AG10803 (cell line): ENCODE data around the gene MRPL10.

Source experiments
- DNase-seq: peaks from one replicate; pipeline ENCODE4 v3.0.0; 2010; ENCODE audit warnings: low read depth
- H3K4me3 ChIP-seq: 2 replicates; pipeline ENCODE4 v1.5.1; 2011; ENCODE audit warnings: mild to moderate bottlenecking, low read length, control low read depth
- TF ChIP-seq, protein P1 (sequence below): conservative IDR thresholded peaks from 2 replicates; pipeline ENCODE4 v1.5.1; 2011; ENCODE audit warnings: mild to moderate bottlenecking, low read length, control low read depth, inconsistent platforms

The MRPL10 gene

DNA sequence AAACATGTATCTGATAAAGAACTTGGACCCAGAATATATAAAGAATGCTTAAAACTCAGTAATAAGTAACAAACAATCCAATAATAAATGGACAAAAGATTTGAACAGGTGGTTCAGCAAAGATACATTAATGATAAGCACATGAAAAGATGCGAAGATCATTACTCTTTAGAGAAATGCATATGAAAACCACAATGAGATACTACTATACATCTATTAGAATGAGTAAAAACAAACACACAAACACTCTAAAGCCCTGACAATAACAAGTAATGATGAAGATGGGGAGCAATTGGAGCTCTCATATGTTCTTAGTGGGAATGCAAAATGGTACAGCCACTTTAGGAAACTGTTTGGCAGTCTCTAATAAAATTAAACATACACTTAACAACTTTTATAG, 38.9 kb downstream of the MRPL10 start:
- DNase-seq, result no peak
- no peak overlapping the region for H3K4me3 ChIP-seq
- TF ChIP-seq, protein P1, sequence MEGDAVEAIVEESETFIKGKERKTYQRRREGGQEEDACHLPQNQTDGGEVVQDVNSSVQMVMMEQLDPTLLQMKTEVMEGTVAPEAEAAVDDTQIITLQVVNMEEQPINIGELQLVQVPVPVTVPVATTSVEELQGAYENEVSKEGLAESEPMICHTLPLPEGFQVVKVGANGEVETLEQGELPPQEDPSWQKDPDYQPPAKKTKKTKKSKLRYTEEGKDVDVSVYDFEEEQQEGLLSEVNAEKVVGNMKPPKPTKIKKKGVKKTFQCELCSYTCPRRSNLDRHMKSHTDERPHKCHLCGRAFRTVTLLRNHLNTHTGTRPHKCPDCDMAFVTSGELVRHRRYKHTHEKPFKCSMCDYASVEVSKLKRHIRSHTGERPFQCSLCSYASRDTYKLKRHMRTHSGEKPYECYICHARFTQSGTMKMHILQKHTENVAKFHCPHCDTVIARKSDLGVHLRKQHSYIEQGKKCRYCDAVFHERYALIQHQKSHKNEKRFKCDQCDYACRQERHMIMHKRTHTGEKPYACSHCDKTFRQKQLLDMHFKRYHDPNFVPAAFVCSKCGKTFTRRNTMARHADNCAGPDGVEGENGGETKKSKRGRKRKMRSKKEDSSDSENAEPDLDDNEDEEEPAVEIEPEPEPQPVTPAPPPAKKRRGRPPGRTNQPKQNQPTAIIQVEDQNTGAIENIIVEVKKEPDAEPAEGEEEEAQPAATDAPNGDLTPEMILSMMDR, result no peak

DNA sequence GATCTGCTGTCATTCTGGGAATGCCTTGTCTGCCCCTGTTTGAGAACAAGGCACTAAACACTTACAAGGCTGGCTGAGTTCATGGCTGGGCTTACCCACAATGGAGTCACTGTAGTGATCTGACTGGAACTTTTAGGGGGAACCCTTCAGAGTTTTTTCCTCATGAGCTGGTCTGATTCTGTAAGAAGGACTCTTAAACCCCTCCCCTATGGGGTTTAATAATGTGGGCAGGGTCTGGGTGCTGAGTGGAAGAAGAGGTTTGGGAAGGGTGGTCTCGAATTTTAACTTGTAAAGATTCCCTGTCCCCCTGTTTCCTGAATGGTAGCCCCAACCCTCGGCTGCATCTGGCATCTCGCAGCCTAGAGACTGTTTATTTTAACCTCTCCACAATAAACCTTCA, 40.3 kb downstream of the MRPL10 start:
- DNase-seq, result no peak
- no peak overlapping the region for H3K4me3 ChIP-seq
- TF ChIP-seq, protein P1, result no peak

DNA sequence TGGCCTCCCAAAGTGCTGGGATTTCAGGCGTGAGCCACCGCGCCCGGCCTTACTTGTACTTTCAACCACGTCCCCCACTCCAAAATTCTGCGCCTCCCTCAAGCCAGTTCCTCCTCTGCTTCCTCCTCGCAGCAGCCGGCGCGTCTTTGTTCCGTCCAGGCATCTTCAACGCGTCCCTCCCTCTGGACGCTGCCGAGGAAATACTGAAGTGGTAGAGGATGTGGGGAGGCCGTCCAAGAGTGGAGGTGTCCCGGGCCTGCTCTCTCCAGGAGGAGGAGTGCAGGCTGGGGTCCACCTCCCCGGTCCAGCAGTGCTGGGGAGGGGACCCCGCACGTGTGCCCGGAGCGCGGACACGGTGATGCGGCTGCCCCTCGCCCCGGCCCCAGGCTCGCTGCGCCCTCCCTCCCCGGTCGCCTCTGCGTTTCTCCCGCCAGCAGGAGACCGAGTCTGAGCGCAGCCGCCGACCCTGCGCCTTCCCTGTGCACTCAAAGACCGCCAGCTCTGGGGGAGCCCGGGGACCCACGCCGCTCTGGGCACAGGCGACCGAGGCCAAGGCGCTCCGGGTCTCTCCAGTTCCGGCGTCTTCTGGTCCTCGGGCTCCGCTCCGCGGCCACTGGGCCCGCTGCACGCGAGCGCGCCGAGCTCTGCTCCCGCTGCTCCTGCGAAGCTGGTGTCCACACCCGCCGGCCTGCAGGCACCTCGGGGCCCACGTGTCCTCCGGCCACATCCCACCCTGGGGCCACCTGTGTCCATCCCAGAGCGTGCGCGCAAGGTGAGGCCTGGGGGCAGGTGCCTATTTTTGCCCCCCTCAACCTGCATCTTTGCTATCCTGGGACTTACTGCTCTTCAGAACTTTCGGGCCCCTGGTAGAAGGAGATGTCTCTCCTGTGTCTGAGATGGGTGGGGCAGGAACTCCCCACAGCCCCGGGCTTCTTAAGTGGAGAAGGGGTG, 41.5 kb downstream of the MRPL10 start:
- H3K4me3 ChIP-seq, result peak overlapping the region; percentile 40
- TF ChIP-seq, protein P1, result peak; percentile 54
- peak; percentile 42 for DNase-seq

DNA sequence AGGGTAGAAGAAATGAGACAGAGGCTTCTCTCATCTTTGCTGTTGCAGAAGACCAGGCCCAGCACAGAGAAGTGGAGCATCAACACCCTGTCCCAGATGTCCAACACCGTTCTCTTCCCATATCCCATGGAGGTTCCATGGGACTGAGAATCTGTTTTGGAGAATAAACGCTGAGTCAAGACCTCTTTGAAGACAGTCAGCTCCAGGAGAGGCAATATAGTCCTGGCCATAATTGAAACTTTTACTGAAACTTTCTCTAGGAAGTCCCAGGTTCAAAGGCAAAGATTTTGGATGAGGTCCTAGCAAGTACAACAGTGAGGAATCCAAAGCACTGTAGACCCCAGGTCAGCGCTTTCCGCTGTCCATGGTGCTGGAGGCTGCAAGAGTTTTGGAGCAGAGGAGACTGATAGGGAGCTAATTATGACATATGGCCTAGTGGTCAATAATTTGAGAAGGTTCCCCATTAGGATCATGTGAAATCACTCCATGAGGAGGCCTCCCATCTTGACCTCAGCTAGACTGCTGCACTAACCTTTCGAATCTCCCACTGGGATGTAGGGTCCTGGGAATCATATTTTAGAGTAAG, 45.7 kb downstream of the MRPL10 start:
- H3K4me3 ChIP-seq, result no peak overlapping the region
- DNase-seq, result no peak
- TF ChIP-seq, protein P1, result no peak

DNA sequence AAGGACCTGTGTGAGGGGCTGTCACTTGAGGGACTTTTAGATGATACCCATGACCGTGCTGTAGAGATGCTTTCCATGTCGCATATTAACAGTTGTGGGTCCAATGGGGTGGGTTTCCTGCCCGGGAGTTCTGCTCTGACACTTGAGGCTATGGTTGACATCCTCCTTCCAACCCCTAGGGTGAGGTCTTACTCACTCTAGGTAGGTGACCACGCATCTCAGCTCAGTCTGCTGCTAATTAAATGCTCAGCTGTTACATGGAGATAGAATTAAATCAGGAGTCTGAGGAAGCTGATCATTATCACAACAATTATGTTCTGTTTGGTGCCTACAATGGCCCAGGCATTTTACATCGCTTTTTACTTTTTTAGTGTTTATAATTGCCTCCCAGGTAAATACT, 49.9 kb downstream of the MRPL10 start:
- DNase-seq, result no peak
- no peak overlapping the region for H3K4me3 ChIP-seq
- TF ChIP-seq, protein P1, result no peak

DNA sequence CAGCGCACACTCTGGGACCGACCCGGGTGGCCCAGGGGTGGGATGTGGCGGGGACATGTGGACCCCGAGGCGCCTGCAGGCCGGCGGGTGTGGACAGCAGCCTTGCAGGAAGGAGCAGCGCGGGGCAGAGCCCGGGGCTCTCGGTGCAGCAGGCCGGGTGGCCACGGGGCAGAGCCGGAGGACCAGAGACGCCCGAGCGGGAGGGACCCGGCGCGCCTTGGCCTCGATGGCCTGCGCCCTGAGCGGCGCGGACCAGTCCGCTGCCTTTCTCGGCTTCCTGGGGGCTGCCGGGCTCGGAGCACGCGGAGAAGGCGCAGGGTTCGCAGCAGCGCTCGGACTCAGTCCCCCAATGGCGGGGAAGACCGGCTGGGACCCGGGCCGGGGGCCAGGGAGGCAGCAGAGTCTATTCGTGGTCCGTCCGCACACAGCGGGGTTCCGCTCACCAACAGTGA, 53.1 kb downstream of the MRPL10 start:
- TF ChIP-seq, protein P1, result no peak
- no peak overlapping the region for H3K4me3 ChIP-seq
- no peak for DNase-seq
